Neural progenitor cell (in vitro differentiated cells): ENCODE data around the gene LRCH4. TPM values are rescaled to one million over a fixed set of nuclear protein-coding genes. Genes with fewer than 3 reads are reported as not detected.

ENCODE experiments used
- DNase-seq: peaks from one replicate; pipeline ENCODE4 v3.0.0-alpha.2; 2016; ENCODE audit warnings: low spot score
- H2AFZ ChIP-seq: fragments of 200-600 bp; sonication (generic); replicated peaks from 2 replicates; pipeline ENCODE4 v1.6.1; 2016; ENCODE audit warnings: antibody characterized with exemption
- H3F3A ChIP-seq: fragments of 200-600 bp; sonication (generic); 2 replicates; pipeline ENCODE4 v1.6.1; 2016; ENCODE audit warnings: antibody characterized with exemption, low read depth
- H3K27ac ChIP-seq: fragments of 200-600 bp; sonication (generic); 2 replicates; pipeline ENCODE4 v1.5.1; 2016; ENCODE audit warnings: mild to moderate bottlenecking
- H3K27me3 ChIP-seq: fragments of 200-600 bp; sonication (generic); 2 replicates; pipeline ENCODE4 v1.6.1; 2016; ENCODE audit warnings: mild to moderate bottlenecking, moderate library complexity
- H3K36me3 ChIP-seq: fragments of 200-600 bp; sonication (generic); 2 replicates; pipeline ENCODE4 v1.5.1; 2016
- H3K4me1 ChIP-seq: fragments of 200-600 bp; sonication (generic); 2 replicates; pipeline ENCODE4 v1.6.1; 2016; ENCODE audit warnings: mixed run types
- H3K4me2 ChIP-seq: fragments of 200-600 bp; sonication (generic); 2 replicates; pipeline ENCODE4 v1.6.1; 2016
- H3K4me3 ChIP-seq: fragments of 200-600 bp; sonication (generic); 2 replicates; pipeline ENCODE4 v1.5.1; 2016
- H3K79me2 ChIP-seq: fragments of 200-600 bp; sonication (generic); 2 replicates; pipeline ENCODE4 v1.6.1; 2016; ENCODE audit warnings: low read depth
- H3K9ac ChIP-seq: fragments of 200-600 bp; sonication (generic); 2 replicates; pipeline ENCODE4 v1.6.1; 2016
- H3K9me3 ChIP-seq: fragments of 200-600 bp; sonication (generic); 2 replicates; pipeline ENCODE4 v1.5.1; 2016; ENCODE audit warnings: low read depth
- H4K20me1 ChIP-seq: fragments of 200-600 bp; sonication (generic); 2 replicates; pipeline ENCODE4 v1.6.1; 2016; ENCODE audit warnings: low read depth
- H3K27ac Mint-ChIP-seq: 3 replicates; pipeline ENCODE4 v1.8.0; 2021; ENCODE audit warnings: mixed read lengths
- H3K27me3 Mint-ChIP-seq: 2 replicates; pipeline ENCODE4 v1.8.0; 2022; ENCODE audit warnings: low read depth, mild to moderate bottlenecking, inconsistent platforms, moderate library complexity, mixed read lengths; ENCODE audit not compliant: insufficient read depth
- H3K36me3 Mint-ChIP-seq: 3 replicates; pipeline ENCODE4 v1.8.0; 2021; ENCODE audit warnings: mixed read lengths
- H3K4me1 Mint-ChIP-seq: 3 replicates; pipeline ENCODE4 v1.8.0; 2021; ENCODE audit warnings: mixed read lengths
- H3K4me3 Mint-ChIP-seq: 3 replicates; pipeline ENCODE4 v1.8.0; 2021; ENCODE audit warnings: mild to moderate bottlenecking, moderate library complexity, mixed read lengths
- H3K9me3 Mint-ChIP-seq: 3 replicates; pipeline ENCODE4 v1.8.0; 2020; ENCODE audit warnings: mixed read lengths
- CTCF ChIP-seq: fragments of 200-600 bp; sonication (generic); IDR thresholded peaks from 2 replicates; pipeline ENCODE4 v1.5.1; 2017; ENCODE audit warnings: antibody characterized with exemption, mild to moderate bottlenecking
- EZH2 ChIP-seq: fragments of 200-600 bp; sonication (generic); IDR thresholded peaks from 2 replicates; pipeline ENCODE4 v1.6.1; 2017; ENCODE audit warnings: antibody characterized with exemption, mild to moderate bottlenecking, moderate library complexity
- EZH2phosphoT487 ChIP-seq: fragments of 200-600 bp; sonication (generic); IDR thresholded peaks from 2 replicates; pipeline ENCODE4 v1.6.1; 2017; ENCODE audit warnings: antibody characterized with exemption
- total RNA-seq: library from RNA; depleted of rRNA; stranded (reverse); fragments of >200 nt; gene quantifications from 2 replicates; pipeline ENCODE4 v1.2.3, GENCODE V29; 2015; ENCODE audit warnings: low replicate concordance

The LRCH4 gene
- total RNA-seq, 1 donor from 2014 or later: 4.5 TPM

GRCh38 chr7:100574362-100575205, 11.3 kb downstream of the LRCH4 start:
- H3K27ac ChIP-seq: no peak overlapping the region
- no peak overlapping the region for H3K4me3 ChIP-seq
- no peaks in the 10 kb centered on the region for H3K9me3 ChIP-seq
- H3K27me3 ChIP-seq: peaks cover 16% of the 10 kb centered on the region
- H3K27ac Mint-ChIP-seq: no peak overlapping the region
- TF ChIP-seq EZH2: no peak
- no peak for TF ChIP-seq EZH2phosphoT487
- no peak for TF ChIP-seq CTCF
- peaks cover 13% of the 10 kb centered on the region for H3K4me1 Mint-ChIP-seq
- H2AFZ ChIP-seq: no peak overlapping the region
- no peak overlapping the region for H3K4me2 ChIP-seq
- no peaks in the 10 kb centered on the region for H3K9me3 Mint-ChIP-seq
- no peak for DNase-seq
- no peaks in the 10 kb centered on the region for H3K36me3 ChIP-seq
- H3K4me1 ChIP-seq: peaks cover 9% of the 10 kb centered on the region
- H3K4me3 Mint-ChIP-seq: peak overlapping the region; percentile 27
- H3K36me3 Mint-ChIP-seq: peaks cover 6% of the 10 kb centered on the region
- no peak overlapping the region for H3K9ac ChIP-seq
- no peaks in the 10 kb centered on the region for H4K20me1 ChIP-seq
- peaks cover 7% of the 10 kb centered on the region for H3K27me3 Mint-ChIP-seq
- H3F3A ChIP-seq: peaks cover 10% of the 10 kb centered on the region
- no peaks in the 10 kb centered on the region for H3K79me2 ChIP-seq

GRCh38 chr7:100573691-100574361, 12.1 kb downstream of the LRCH4 start, which contains the start of gene SAP25:
TSS of gene SAP25 (minus strand) at chr7:100573900. CDS start at chr7:100573742, 158 bp downstream.
- Histone ChIP-seq H3K27me3 (peaks cover 16% of the 10 kb centered on the region), H3K79me2 (no peaks in the 10 kb centered on the region), H3K36me3 (no peaks in the 10 kb centered on the region), H4K20me1 (peaks cover 4% of the 10 kb centered on the region), H3K9me3 (no peaks in the 10 kb centered on the region), H3K4me1 (peaks cover 15% of the 10 kb centered on the region), H3K27ac (no peak within 1 kb of the TSS), H3K9ac (no peak within 1 kb of the TSS), H3K4me2 (no peak within 1 kb of the TSS), H3K4me3 (no peak within 1 kb of the TSS), H2AFZ (no peak within 1 kb of the TSS), H3F3A (peaks cover 18% of the 10 kb centered on the region)
- Mint-ChIP-seq H3K36me3 (peaks cover 6% of the 10 kb centered on the region), H3K9me3 (no peaks in the 10 kb centered on the region), H3K4me1 (peaks cover 21% of the 10 kb centered on the region), H3K4me3 (no peak within 1 kb of the TSS), H3K27ac (no peak within 1 kb of the TSS), H3K27me3 (peaks cover 7% of the 10 kb centered on the region)
- no peak for DNase-seq
- TF ChIP-seq EZH2 (no peak), EZH2phosphoT487 (no peak), CTCF (peak; percentile 22)

- peaks cover 7% of the 10 kb centered on the region for H3K27me3 Mint-ChIP-seq
- H4K20me1 ChIP-seq: peaks cover 6% of the 10 kb centered on the region
- no peak overlapping the region for H3K27ac ChIP-seq
- no peaks in the 10 kb centered on the region for H3K9me3 ChIP-seq
- H2AFZ ChIP-seq: no peak overlapping the region
- H3K4me3 ChIP-seq: no peak overlapping the region
- H3K9me3 Mint-ChIP-seq: no peaks in the 10 kb centered on the region
- H3K4me2 ChIP-seq: no peak overlapping the region
- H3K79me2 ChIP-seq: no peaks in the 10 kb centered on the region
- peaks cover 26% of the 10 kb centered on the region for H3K4me1 Mint-ChIP-seq
- H3K4me1 ChIP-seq: peaks cover 16% of the 10 kb centered on the region
- peaks cover 16% of the 10 kb centered on the region for H3K27me3 ChIP-seq
- H3K27ac Mint-ChIP-seq: no peak overlapping the region
- no peak overlapping the region for H3K9ac ChIP-seq
- H3K4me3 Mint-ChIP-seq: no peak overlapping the region
- no peaks in the 10 kb centered on the region for H3K36me3 ChIP-seq
- no peak for DNase-seq
- H3F3A ChIP-seq: peaks cover 19% of the 10 kb centered on the region
- TF ChIP-seq CTCF: no peak
- no peak for TF ChIP-seq EZH2phosphoT487
- no peak for TF ChIP-seq EZH2
- peaks cover 6% of the 10 kb centered on the region for H3K36me3 Mint-ChIP-seq
These were observed 12.8 kb downstream of the LRCH4 start for GRCh38 chr7:100572949-100573675.
